Breast epithelium (tissue), 4 donors: ENCODE measurements around the gene DDX41. TPM values are rescaled to one million over a fixed set of nuclear protein-coding genes. Genes with fewer than 3 reads are reported as not detected.

Experiments used
- DNase-seq, 2 donors: peaks; one replicate each; pipeline ENCODE4 v3.0.0-alpha.2; 2019; ENCODE audit warnings: low spot score in 2 of 2
- H3K27ac ChIP-seq, 2 donors: fragments of 200-600 bp; sonication (generic) in 1 of 2; one replicate each; pipeline ENCODE4 v1.5.1; 2016 to 2019; ENCODE audit warnings: mild to moderate bottlenecking in 1 of 2
- H3K27me3 ChIP-seq, 2 donors: fragments of 200-600 bp; sonication (generic) in 1 of 2; one replicate each; pipeline versions ENCODE4 v1.5.1 to v1.6.0; 2017 to 2019; ENCODE audit warnings: control low read depth in 1 of 2, mild to moderate bottlenecking in 1 of 2
- H3K36me3 ChIP-seq: fragments of 200-600 bp; one replicate; pipeline ENCODE4 v1.5.1; 2019
- H3K4me1 ChIP-seq, 2 donors: fragments of 200-600 bp; sonication (generic); one replicate each; pipeline ENCODE4 v1.5.1; 2016 to 2019; ENCODE audit warnings: control low read depth in 1 of 2
- H3K4me3 ChIP-seq, 3 donors: fragments of 200-600 bp; sonication (generic); 1 replicate in 2 of 3; 2 replicates in 1 of 3; pipeline ENCODE4 v1.5.1; 2016 to 2019; ENCODE audit warnings: mild to moderate bottlenecking in 3 of 3, moderate library complexity in 2 of 3
- H3K9me3 ChIP-seq, 2 donors: fragments of 200-600 bp; sonication (generic) in 1 of 2; one replicate each; pipeline ENCODE4 v1.5.1; 2016 to 2019; ENCODE audit warnings: control low read depth in 1 of 2
- POLR2A ChIP-seq: fragments of 450-650 bp; IDR thresholded peaks from one replicate; pipeline ENCODE4 v1.6.1; 2016; ENCODE audit warnings: antibody characterized with exemption, mild to moderate bottlenecking, moderate library complexity
- POLR2AphosphoS5 ChIP-seq, 3 donors: sonication (generic); formaldehyde crosslinking; IDR thresholded peaks; one replicate each; pipeline ENCODE4 v1.6.1; 2017; ENCODE audit warnings: antibody characterized with exemption in 3 of 3
- intact Hi-C: fragments of 100-400 bp; cut with DNase I; formaldehyde crosslinking; loops from one replicate; pipeline ENCODE4 v1.15.1; 2023; ENCODE audit warnings: low total_unique reads
- total RNA-seq, 3 donors: library from RNA; depleted of rRNA; stranded (reverse); fragments of >200 nt; gene quantifications; one replicate each; pipeline ENCODE4 v1.1.0, GENCODE V29; 2016
- TF ChIP-seq, protein P1 (sequence below), 3 donors: fragments of 450-650 bp; IDR thresholded peaks; one replicate each; pipeline ENCODE4 v1.5.1; 2016 to 2017; ENCODE audit warnings: antibody characterized with exemption in 3 of 3, mild to moderate bottlenecking in 3 of 3, moderate library complexity in 3 of 3

The DDX41 gene
- total RNA-seq, 3 donors from 2014 or later, result 76.0 to 110 (median 103) TPM

DNA sequence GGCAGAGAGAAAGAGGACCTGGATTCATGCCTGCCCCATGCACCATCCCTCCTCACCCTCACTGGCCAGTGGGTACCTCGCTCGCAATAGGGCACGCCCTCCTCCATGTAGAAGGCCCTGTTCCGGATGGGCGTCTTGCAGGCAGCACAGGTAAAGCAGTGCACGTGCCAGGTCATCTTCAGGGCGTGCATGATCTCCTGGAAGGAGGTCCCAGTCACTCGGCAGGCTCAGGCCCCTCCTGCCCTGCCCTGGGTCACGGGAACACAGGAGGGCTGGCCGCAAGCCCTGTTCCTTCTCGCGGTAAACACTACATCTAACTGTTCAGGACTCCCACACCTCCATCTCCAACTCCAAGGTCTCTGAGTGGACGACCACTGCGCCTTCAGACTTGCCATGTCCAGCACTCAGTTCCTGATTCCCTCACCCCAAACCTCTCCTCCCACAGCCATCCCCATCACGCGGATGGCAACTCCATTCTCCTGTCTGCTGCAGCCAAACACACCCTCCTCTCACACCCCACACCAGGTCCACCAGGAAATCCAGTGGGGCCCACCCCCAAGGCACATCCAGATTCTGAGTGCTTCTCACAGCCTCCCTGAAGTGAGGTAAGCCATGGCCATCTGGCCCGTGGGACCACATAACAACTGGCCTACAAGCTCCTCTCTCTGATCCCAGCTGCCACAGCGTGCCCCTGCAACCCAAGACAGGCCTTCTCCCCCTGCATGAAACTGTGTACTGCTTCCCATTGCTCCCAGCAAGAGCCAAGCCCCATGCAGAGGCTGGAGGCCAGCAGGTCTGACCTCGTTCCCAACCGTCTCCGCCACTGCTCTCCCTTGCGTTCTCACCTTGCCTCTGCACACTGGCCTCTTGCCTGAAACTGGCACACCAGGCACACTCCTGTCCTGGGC is 32.5 kb downstream of the DDX41 start:
- Histone ChIP-seq H3K36me3 (no peaks in the 10 kb centered on the region), H3K4me1 (peaks cover 0 to 3% of the 10 kb centered on the region in 2 donors), H3K4me3 (no peak overlapping the region), H3K9me3 (no peaks in the 10 kb centered on the region), H3K27ac (no peak overlapping the region), H3K27me3 (no peaks in the 10 kb centered on the region)
- TF ChIP-seq, protein P1, sequence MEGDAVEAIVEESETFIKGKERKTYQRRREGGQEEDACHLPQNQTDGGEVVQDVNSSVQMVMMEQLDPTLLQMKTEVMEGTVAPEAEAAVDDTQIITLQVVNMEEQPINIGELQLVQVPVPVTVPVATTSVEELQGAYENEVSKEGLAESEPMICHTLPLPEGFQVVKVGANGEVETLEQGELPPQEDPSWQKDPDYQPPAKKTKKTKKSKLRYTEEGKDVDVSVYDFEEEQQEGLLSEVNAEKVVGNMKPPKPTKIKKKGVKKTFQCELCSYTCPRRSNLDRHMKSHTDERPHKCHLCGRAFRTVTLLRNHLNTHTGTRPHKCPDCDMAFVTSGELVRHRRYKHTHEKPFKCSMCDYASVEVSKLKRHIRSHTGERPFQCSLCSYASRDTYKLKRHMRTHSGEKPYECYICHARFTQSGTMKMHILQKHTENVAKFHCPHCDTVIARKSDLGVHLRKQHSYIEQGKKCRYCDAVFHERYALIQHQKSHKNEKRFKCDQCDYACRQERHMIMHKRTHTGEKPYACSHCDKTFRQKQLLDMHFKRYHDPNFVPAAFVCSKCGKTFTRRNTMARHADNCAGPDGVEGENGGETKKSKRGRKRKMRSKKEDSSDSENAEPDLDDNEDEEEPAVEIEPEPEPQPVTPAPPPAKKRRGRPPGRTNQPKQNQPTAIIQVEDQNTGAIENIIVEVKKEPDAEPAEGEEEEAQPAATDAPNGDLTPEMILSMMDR (IDR thresholded peaks at IDR 0.05), result no peak
- TF ChIP-seq POLR2AphosphoS5 (IDR thresholded peaks at IDR 0.05), result no peak
- intact Hi-C loops, result no loop called here
- DNase-seq, result no peak

DNA sequence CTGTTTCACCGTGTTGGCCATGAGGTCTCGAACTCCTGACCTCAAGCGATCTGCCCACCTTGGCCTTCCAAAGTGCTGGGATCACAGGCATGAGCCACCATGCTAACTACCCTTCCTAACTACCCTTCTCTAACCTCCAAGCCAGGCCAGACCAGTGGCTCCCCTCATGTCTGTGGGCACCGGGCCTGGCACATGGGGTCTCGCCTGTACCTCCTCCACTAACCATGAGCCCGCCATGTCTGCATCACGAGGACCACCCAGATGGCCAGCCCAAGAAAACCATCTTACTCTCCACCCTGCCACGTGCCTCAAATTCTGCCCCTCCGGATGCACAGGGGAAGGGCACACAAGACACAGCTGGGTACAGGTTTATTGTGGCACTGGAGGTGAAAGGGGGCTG is 33.7 kb downstream of the DDX41 start:
- Histone ChIP-seq H3K36me3 (no peaks in the 10 kb centered on the region), H3K9me3 (no peaks in the 10 kb centered on the region), H3K4me1 (peaks cover 5 to 11% of the 10 kb centered on the region in 2 donors), H3K27me3 (no peaks in the 10 kb centered on the region), H3K27ac (no peak overlapping the region), H3K4me3 (no peak overlapping the region)
- no peak for DNase-seq
- TF ChIP-seq POLR2AphosphoS5 (IDR thresholded peaks at IDR 0.05) (no peak), POLR2A (no peak)
- TF ChIP-seq, protein P1 (IDR thresholded peaks at IDR 0.05), result no peak
- intact Hi-C loops, result no loop called here

DNA sequence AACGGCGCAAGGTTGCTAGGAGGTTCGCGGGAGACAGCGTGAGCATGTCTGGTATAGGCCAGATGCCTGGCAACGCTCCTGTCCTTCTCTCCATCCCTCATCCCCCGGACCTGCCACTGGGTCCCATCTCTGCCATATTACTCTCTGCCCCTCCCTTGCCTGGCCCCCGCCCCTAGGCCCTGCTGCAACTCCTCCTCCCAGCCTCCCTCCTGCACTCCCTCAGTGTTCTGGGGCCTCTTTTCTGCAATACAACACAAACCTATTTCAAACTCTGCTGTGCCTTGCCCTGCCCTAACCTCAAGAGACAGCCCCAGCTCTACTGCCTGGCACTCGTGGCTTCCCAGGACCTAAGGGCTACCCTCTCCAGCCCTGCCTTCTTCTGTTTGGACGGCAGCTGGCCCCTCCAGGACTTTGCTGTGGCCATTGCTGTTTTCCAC is 34.4 kb downstream of the DDX41 start:
- Histone ChIP-seq H3K27me3 (no peaks in the 10 kb centered on the region), H3K27ac (no peak overlapping the region), H3K36me3 (no peaks in the 10 kb centered on the region), H3K4me1 (peaks cover 5 to 11% of the 10 kb centered on the region in 2 donors), H3K9me3 (no peaks in the 10 kb centered on the region), H3K4me3 (no peak overlapping the region)
- intact Hi-C loops, result no loop called here
- TF ChIP-seq, protein P1 (IDR thresholded peaks at IDR 0.05), result no peak
- no peak for TF ChIP-seq POLR2AphosphoS5 (IDR thresholded peaks at IDR 0.05)
- no peak for TF ChIP-seq POLR2A
- no peak for DNase-seq

DNA sequence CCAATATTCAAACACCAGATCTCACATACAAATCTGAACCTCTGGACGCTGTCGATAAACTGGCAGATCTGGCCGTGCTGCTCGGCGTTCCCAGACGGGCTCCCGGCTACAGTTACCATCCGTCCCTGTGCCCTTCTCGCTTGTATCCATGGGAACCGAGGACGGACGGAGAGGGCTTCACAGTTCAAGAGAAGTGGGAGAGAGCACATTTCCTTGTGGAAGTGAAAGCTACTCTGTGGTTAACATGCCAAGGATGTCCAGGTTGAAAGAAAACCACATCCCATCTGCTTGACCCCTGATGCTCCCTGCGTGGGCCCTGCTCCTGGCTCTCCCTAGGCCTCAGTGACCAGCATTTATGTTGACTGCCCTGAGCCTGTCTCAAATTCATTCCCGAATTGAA is 37.0 kb downstream of the DDX41 start:
- H3K27me3 ChIP-seq, result no peaks in the 10 kb centered on the region
- H3K36me3 ChIP-seq, result no peaks in the 10 kb centered on the region
- no peak for TF ChIP-seq POLR2A
- TF ChIP-seq, protein P1 (IDR thresholded peaks at IDR 0.05), result no peak
- no peak for TF ChIP-seq POLR2AphosphoS5 (IDR thresholded peaks at IDR 0.05)
- no peak overlapping the region for H3K4me3 ChIP-seq
- H3K27ac ChIP-seq, result peak overlapping the region; percentile 78 to 88
- no peaks in the 10 kb centered on the region for H3K9me3 ChIP-seq
- DNase-seq, result no peak
- intact Hi-C loops, result no loop called here
- peaks cover 5 to 11% of the 10 kb centered on the region in 2 donors for H3K4me1 ChIP-seq
